ENCODE measurements around the gene BLCAP.

BLCAP gene

GRCh38 chr20:37528446-37529213, 954 bp upstream of the BLCAP start:
- Histone ChIP-seq H3K4me2 (ENCODE audit: low read length) (peak overlapping the region; percentile 80), H3K27ac (ENCODE audit: low read depth, low read length) (peak overlapping the region; percentile 59; the same call in 1 of the 2 replicates), H3K9me2 (replicated peaks; ENCODE audit: control insufficient read depth, low read length) (no peaks in the 10 kb centered on the region), H4K20me1 (ENCODE audit: control insufficient read depth, insufficient read depth, low read depth, low read length) (peaks cover 10% of the 10 kb centered on the region; the same call in 1 of the 2 replicates), H3K4me3 (ENCODE audit: low read length) (peak overlapping the region; percentile 91), H3K27me3 (ENCODE audit: control insufficient read depth, low read length) (no peaks in the 10 kb centered on the region), H3K36me3 (ENCODE audit: control insufficient read depth, low read length) (0 out of 2 replicates have a peak, but pooled peaks cover 5% of the 10 kb centered on the region), H3K4me1 (ENCODE audit: control insufficient read depth, low read length) (peaks cover 31% of the 10 kb centered on the region), H3F3A (ENCODE audit: control insufficient read depth, insufficient read depth) (no peaks in the 10 kb centered on the region), H3K9me3 (ENCODE audit: control insufficient read depth, insufficient read depth, low read length) (no peaks in the 10 kb centered on the region), H3K79me2 (ENCODE audit: control insufficient read depth, low read length) (peaks cover 44% of the 10 kb centered on the region)
- TF ChIP-seq CTCF (IDR thresholded peaks at IDR 0.05; ENCODE audit: low read depth, low read length, poor library complexity, severe bottlenecking), result no peak
- no peak for TF ChIP-seq EZH2phosphoT487 (IDR thresholded peaks at IDR 0.05; ENCODE audit: borderline replicate concordance, low read length)

DNA sequence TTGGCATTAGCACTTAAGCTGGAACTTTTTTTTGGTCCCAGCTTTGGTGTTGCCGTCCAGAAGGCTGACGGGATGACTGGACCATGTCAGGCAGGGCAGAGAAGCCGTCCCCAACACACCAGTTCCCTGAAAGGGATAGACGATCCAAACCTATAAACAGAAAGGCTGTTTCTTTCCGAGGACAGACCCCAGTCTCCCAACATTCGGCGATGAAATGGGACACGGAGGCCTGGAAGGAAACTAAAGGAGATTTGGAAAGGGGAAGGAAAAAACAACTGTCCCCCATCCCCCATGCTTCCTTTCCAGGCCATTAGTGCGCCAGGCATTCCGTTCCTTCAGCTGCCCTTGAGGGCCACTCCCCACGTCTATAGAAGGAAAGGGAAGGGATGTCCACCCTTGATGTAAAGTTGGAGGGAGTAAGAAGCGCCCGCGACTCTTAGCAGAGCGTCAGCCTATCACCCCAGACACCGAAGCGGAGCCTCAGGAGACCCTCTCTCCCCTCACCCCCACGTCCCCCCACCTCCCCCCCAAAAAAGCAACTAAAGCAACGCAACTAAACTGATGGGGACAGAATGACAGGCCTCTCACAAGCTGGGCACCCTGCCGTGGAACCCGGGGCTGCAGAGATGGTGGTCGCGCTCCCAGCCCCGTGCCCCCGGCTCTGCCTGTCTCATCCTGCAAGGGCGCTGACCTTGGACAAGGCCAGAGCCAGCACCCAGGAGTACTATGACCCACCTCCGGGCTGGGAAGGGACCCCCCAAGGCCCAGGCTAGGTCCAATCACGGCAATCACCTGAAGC, 638 bp downstream of the BLCAP start:
- no peak for TF ChIP-seq EZH2phosphoT487 (IDR thresholded peaks at IDR 0.05; ENCODE audit: borderline replicate concordance, low read length)
- no peak for TF ChIP-seq CTCF (IDR thresholded peaks at IDR 0.05; ENCODE audit: low read depth, low read length, poor library complexity, severe bottlenecking)
- Histone ChIP-seq H3K4me1 (ENCODE audit: control insufficient read depth, low read length) (peaks cover 31% of the 10 kb centered on the region), H3K27me3 (ENCODE audit: control insufficient read depth, low read length) (no peaks in the 10 kb centered on the region), H3K79me2 (ENCODE audit: control insufficient read depth, low read length) (peaks cover 57% of the 10 kb centered on the region), H4K20me1 (ENCODE audit: control insufficient read depth, insufficient read depth, low read depth, low read length) (peaks cover 10% of the 10 kb centered on the region; the same call in 1 of the 2 replicates), H3K9me2 (replicated peaks; ENCODE audit: control insufficient read depth, low read length) (no peaks in the 10 kb centered on the region), H3F3A (ENCODE audit: control insufficient read depth, insufficient read depth) (no peaks in the 10 kb centered on the region), H3K36me3 (ENCODE audit: control insufficient read depth, low read length) (0 out of 2 replicates have a peak, but pooled peaks cover 5% of the 10 kb centered on the region), H3K4me2 (ENCODE audit: low read length) (peak overlapping the region; percentile 80), H3K9me3 (ENCODE audit: control insufficient read depth, insufficient read depth, low read length) (no peaks in the 10 kb centered on the region), H3K4me3 (ENCODE audit: low read length) (peak overlapping the region; percentile 91), H3K27ac (ENCODE audit: low read depth, low read length) (peak overlapping the region; percentile 59)

- no peaks in the 10 kb centered on the region for H3K9me3 ChIP-seq (ENCODE audit: control insufficient read depth, insufficient read depth, low read length)
- peaks cover 10% of the 10 kb centered on the region; the same call in 1 of the 2 replicates for H4K20me1 ChIP-seq (ENCODE audit: control insufficient read depth, insufficient read depth, low read depth, low read length)
- peaks cover 31% of the 10 kb centered on the region for H3K4me1 ChIP-seq (ENCODE audit: control insufficient read depth, low read length)
- peak overlapping the region; percentile 80 for H3K4me2 ChIP-seq (ENCODE audit: low read length)
- peak overlapping the region; percentile 91 for H3K4me3 ChIP-seq (ENCODE audit: low read length)
- H3K36me3 ChIP-seq (ENCODE audit: control insufficient read depth, low read length), result 0 out of 2 replicates have a peak, but pooled peaks cover 5% of the 10 kb centered on the region
- no peak overlapping the region for H3K27ac ChIP-seq (ENCODE audit: low read depth, low read length)
- H3K9me2 ChIP-seq (replicated peaks; ENCODE audit: control insufficient read depth, low read length), result no peaks in the 10 kb centered on the region
- TF ChIP-seq CTCF (IDR thresholded peaks at IDR 0.05; ENCODE audit: low read depth, low read length, poor library complexity, severe bottlenecking), result no peak
- TF ChIP-seq EZH2phosphoT487 (IDR thresholded peaks at IDR 0.05; ENCODE audit: borderline replicate concordance, low read length), result no peak
- H3K27me3 ChIP-seq (ENCODE audit: control insufficient read depth, low read length), result no peaks in the 10 kb centered on the region
- no peaks in the 10 kb centered on the region for H3F3A ChIP-seq (ENCODE audit: control insufficient read depth, insufficient read depth)
- H3K79me2 ChIP-seq (ENCODE audit: control insufficient read depth, low read length), result peaks cover 62% of the 10 kb centered on the region
Measured at GRCh38 chr20:37526238-37526838, 1.3 kb downstream of the BLCAP start.
